ENCODE results near the gene WDR62.
A peak's percentile ranks its signal among the peaks of the same experiment; 100 is the strongest.
"Not testable (repeated sequence)": the region's sequence is repeated elsewhere in the genome, so short reads cannot be mapped to it uniquely, and the experiment has no call there.

The WDR62 gene

GRCh38 chr19:36068810-36069499 lies 14.3 kb downstream of the WDR62 start:
- POLR2A ChIA-PET = interaction anchor here (4.4 kb wide), 1 partner anchor 14 kb away, joined by 41 read pairs; the partner anchor contains the start of genes THAP8 and WDR62
- Histone ChIP-seq H3K36me3 (ENCODE audit: control insufficient read depth in 2 of 2, insufficient read depth in 1 of 2, low read length in 2 of 2) (peaks cover 75 to 79% of the 10 kb centered on the region in 2 experiments), H3K4me1 (ENCODE audit: control insufficient read depth, insufficient read depth, low read length) (peaks cover 31% of the 10 kb centered on the region), H3K27ac (ENCODE audit: extremely low read depth, low read depth, low read length) (peak overlapping the region; percentile 90; the same call in 1 of the 2 replicates)
- CTCF ChIA-PET = interaction anchor here (1.2 kb wide), 1 partner anchor 42 kb away, joined by 3 read pairs; the partner anchor contains the start of gene OVOL3
- TF ChIP-seq, protein P1, sequence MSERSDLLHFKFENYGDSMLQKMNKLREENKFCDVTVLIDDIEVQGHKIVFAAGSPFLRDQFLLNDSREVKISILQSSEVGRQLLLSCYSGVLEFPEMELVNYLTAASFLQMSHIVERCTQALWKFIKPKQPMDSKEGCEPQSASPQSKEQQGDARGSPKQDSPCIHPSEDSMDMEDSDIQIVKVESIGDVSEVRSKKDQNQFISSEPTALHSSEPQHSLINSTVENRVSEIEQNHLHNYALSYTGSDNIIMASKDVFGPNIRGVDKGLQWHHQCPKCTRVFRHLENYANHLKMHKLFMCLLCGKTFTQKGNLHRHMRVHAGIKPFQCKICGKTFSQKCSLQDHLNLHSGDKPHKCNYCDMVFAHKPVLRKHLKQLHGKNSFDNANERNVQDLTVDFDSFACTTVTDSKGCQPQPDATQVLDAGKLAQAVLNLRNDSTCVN (tag by site-specific recombination; optimal IDR thresholded peaks at IDR 0.05) = peak; percentile 2
- TF ChIP-seq KLF1 (tag by site-specific recombination; IDR thresholded peaks at IDR 0.05) = peak; percentile 87
- H3K9me3 ChIP-seq (ENCODE audit: control insufficient read depth, insufficient read depth, low read depth, low read length); H3K4me3 ChIP-seq (ENCODE audit: low read depth, low read length): not testable (repeated sequence)

GRCh38 chr19:36072081-36072480 lies 17.4 kb downstream of the WDR62 start:
- no peaks in the 10 kb centered on the region for H3K9me3 ChIP-seq (ENCODE audit: control insufficient read depth, insufficient read depth, low read depth, low read length)
- peak overlapping the region; percentile 90; the same call in 1 of the 2 replicates for H3K27ac ChIP-seq (ENCODE audit: extremely low read depth, low read depth, low read length)
- peaks cover 75 to 77% of the 10 kb centered on the region in 2 experiments for H3K36me3 ChIP-seq (ENCODE audit: control insufficient read depth in 2 of 2, insufficient read depth in 1 of 2, low read length in 2 of 2)
- H3K4me3 ChIP-seq (ENCODE audit: low read depth, low read length) = no peak overlapping the region
- TF ChIP-seq ZXDB (tag by site-specific recombination; IDR thresholded peaks at IDR 0.05) (no peak), ZIC2 (tag by site-specific recombination; IDR thresholded peaks at IDR 0.05) (peak; percentile 53)
- CTCF ChIA-PET = interaction anchor here (0.6 to 4.2 kb wide), 6 partner anchors 8 to 150 kb away, joined by 3 to 42 read pairs (median 6); no protein-coding TSS in a partner anchor
- POLR2A ChIA-PET = interaction anchor here (0.9 to 4.4 kb wide), 3 partner anchors 11 to 43 kb away, joined by 3 to 41 read pairs (median 18); partner anchors contain the start of genes POLR2I, TBCB, THAP8 and WDR62
- H3K4me1 ChIP-seq (ENCODE audit: control insufficient read depth, insufficient read depth, low read length) = peaks cover 31% of the 10 kb centered on the region

DNA sequence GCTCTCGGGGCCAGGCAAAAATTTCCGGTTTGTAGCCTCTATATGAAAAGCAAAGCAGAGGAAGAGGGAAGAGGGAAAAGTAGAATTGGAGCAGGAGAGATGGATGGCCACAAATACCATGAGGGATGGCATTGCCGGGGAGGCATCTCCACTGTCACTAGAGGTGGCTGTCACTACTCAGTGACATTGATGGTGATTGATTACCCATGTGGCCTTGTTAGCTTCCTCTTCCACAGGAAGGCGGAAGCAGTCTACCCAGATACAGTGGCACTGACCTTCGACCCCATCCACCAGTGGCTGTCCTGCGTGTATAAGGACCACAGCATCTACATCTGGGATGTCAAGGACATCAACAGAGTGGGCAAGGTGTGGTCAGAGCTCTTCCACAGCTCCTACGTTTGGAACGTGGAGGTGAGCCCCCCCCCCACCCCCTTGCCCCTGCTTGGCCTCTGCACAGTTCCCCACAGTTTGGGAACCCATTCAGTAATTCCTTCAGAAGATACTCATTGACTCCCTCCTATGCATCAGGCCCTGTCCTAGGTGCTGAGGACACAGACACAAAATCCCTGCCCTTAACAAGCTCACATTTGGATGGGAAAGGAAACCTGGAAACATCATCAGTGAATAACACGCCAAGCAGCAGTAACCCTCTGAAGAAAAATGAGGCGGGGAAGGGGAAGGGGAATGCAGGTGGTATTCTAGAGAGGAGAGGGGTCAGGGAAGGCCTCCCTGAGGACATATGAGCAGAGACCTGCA lies 18.6 kb downstream of the WDR62 start:
- Histone ChIP-seq H3K9me3 (ENCODE audit: control insufficient read depth, insufficient read depth, low read depth, low read length) (no peaks in the 10 kb centered on the region), H3K36me3 (ENCODE audit: control insufficient read depth in 2 of 2, insufficient read depth in 1 of 2, low read length in 2 of 2) (peaks cover 74 to 78% of the 10 kb centered on the region in 2 experiments), H3K27ac (ENCODE audit: extremely low read depth, low read depth, low read length) (peak overlapping the region; percentile 31; the same call in 1 of the 2 replicates), H3K4me1 (ENCODE audit: control insufficient read depth, insufficient read depth, low read length) (peaks cover 21% of the 10 kb centered on the region), H3K4me3 (ENCODE audit: low read depth, low read length) (no peak overlapping the region)
- POLR2A ChIA-PET = interaction anchor here (1.2 to 4.4 kb wide), 4 partner anchors 18 to 55 kb away, joined by 4 to 41 read pairs (median 4); partner anchors contain the start of genes POLR2I, TBCB, THAP8 and WDR62
- CTCF ChIA-PET = interaction anchor here (0.7 to 4.2 kb wide), 6 partner anchors 9 to 525 kb away, joined by 3 to 42 read pairs (median 5); no protein-coding TSS in a partner anchor
- no peak for TF ChIP-seq OVOL3 (tag by site-specific recombination; IDR thresholded peaks at IDR 0.05)
- TF ChIP-seq ZNF548 (tag by site-specific recombination; IDR thresholded peaks at IDR 0.05) = no peak
- TF ChIP-seq ZFP3 (tag by site-specific recombination; IDR thresholded peaks at IDR 0.05; ENCODE audit: low read depth) = no peak
- peak; percentile 94 for TF ChIP-seq REST (tag by site-specific recombination; IDR thresholded peaks at IDR 0.05)

- TF ChIP-seq ZNF394 (tag by site-specific recombination; IDR thresholded peaks at IDR 0.05; ENCODE audit: borderline replicate concordance) (no peak), REPIN1 (tag by site-specific recombination; IDR thresholded peaks at IDR 0.05; ENCODE audit: low read depth) (no peak), ZFP41 (tag by site-specific recombination; IDR thresholded peaks at IDR 0.05; ENCODE audit: borderline replicate concordance) (0 out of 2 replicates have a peak, but pooled peaks have one; percentile 2)
- Histone ChIP-seq H3K27ac (ENCODE audit: extremely low read depth, low read depth, low read length) (0 out of 2 replicates have a peak overlapping the region, but pooled peaks have one; percentile 34), H3K9me3 (ENCODE audit: control insufficient read depth, insufficient read depth, low read depth, low read length) (no peaks in the 10 kb centered on the region), H3K4me1 (ENCODE audit: control insufficient read depth, insufficient read depth, low read length) (0 out of 2 replicates have a peak, but pooled peaks cover 2% of the 10 kb centered on the region), H3K4me3 (ENCODE audit: low read depth, low read length) (no peak overlapping the region), H3K36me3 (ENCODE audit: control insufficient read depth in 2 of 2, insufficient read depth in 1 of 2, low read length in 2 of 2) (peaks cover 77 to 96% of the 10 kb centered on the region in 2 experiments)
- CTCF ChIA-PET = interaction anchor here (0.9 to 1.3 kb wide), 2 partner anchors 8 to 19 kb away, joined by 5 to 6 read pairs; no protein-coding TSS in a partner anchor
- POLR2A ChIA-PET = interaction anchor here (1.9 kb wide), 1 partner anchor 24 kb away, joined by 4 read pairs; no protein-coding TSS in a partner anchor
Measured at GRCh38 chr19:36079389-36079945, 24.8 kb downstream of the WDR62 start.

Measured in HEK293 (cell line).